Cardiac fibroblast (primary cell): ENCODE results near the gene CPM.
"Not testable (repeated sequence)": the region's sequence is repeated elsewhere in the genome, so short reads cannot be mapped to it uniquely, and the experiment has no call there.

ENCODE experiments used
- DNase-seq, 2 donors: peaks; one replicate each; pipeline versions ENCODE4 v3.0.0 to v3.0.0-alpha.2; 2010; ENCODE audit warnings: low read depth in 2 of 2
- H3K4me3 ChIP-seq, 2 donors: replicated peaks in 1 of 2; 1 replicate in 1 of 2; 2 replicates in 1 of 2; pipeline ENCODE4 v1.5.1; 2011; ENCODE audit warnings: low read depth in 2 of 2, low read length in 2 of 2, mild to moderate bottlenecking in 2 of 2, moderate library complexity in 1 of 2
- TF ChIP-seq, protein P1 (sequence below): IDR thresholded peaks from one replicate; pipeline ENCODE4 v1.5.1; 2011; ENCODE audit warnings: low read depth, mild to moderate bottlenecking, low read length, inconsistent platforms

CPM gene

DNA sequence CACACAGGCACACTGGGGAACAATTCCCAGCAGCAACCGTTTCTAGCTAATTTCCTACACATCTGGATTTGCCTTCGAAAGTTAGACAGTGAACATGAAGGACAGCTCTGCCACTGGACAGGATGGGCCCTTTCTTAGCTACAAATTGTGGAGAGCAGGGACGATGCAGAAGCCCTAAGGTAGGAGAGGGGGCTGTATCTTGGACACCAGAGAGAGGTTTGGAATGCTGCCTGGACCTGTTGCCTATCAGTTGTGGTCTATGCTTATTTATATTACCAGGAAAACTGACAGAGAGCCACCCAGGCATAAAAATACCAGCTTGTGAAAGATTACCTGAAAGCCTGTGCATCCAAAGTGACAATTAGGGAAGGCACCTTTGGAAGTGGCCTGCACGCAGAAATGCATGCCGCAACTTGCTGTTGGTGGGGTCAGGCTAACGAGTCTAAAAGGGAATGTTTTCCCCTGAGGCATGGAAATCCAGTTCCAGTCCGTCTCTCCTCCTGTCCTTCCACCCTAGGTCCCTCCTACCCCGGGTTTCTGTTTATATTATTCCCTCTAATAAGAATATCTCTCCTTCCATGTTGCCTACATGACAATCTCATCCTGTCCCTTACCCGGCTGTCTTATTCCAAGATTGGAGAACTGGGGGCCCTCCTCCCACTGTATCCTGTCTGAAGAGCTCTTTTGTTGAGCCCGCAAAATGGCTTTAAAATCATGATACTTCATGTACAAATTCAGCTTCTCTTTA is 64.8 kb downstream of the CPM start:
- TF ChIP-seq, protein P1, sequence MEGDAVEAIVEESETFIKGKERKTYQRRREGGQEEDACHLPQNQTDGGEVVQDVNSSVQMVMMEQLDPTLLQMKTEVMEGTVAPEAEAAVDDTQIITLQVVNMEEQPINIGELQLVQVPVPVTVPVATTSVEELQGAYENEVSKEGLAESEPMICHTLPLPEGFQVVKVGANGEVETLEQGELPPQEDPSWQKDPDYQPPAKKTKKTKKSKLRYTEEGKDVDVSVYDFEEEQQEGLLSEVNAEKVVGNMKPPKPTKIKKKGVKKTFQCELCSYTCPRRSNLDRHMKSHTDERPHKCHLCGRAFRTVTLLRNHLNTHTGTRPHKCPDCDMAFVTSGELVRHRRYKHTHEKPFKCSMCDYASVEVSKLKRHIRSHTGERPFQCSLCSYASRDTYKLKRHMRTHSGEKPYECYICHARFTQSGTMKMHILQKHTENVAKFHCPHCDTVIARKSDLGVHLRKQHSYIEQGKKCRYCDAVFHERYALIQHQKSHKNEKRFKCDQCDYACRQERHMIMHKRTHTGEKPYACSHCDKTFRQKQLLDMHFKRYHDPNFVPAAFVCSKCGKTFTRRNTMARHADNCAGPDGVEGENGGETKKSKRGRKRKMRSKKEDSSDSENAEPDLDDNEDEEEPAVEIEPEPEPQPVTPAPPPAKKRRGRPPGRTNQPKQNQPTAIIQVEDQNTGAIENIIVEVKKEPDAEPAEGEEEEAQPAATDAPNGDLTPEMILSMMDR: no peak
- H3K4me3 ChIP-seq: no peak overlapping the region
- DNase-seq: no peak

DNA sequence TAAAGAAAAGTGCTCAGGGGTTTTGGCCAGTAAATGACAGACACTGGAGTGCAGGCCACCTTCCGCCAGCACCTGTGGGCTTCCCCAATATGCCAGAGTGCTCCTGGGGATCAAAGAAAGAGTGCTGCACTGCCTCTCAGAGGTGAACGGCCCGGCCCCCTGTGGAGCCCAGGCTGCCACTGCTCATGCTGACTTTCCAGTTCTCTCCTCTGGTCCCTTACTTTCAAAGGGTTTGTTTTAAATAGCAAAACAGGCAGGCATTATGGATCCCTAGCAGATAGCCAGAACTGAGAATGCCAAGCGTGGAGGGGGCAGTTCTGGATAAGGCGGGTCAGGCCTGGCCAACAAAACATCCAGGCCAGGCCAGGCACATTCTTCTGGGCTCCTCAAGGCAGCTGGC is 65.4 kb downstream of the CPM start:
- no peak for DNase-seq
- TF ChIP-seq, protein P1: no peak
- no peak overlapping the region for H3K4me3 ChIP-seq

DNA sequence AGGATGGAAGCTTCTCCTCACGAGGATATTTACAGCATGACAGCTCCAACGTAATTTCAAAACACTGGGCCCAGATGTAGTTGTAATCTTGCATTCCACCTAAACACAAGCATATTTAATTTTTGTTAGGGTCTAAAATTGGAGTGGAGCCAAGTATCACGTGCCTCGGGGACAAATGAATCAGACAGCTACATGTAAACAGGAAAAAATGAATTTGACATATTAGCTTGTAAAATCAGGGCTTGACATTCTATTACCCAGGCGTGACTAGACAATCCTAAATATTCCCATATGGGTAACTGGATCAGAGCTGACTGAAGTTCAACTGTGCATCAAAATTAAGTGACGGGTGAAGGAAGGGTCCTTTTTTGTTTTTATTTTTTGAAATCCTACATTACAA is 66.0 kb downstream of the CPM start:
- no peak for DNase-seq
- TF ChIP-seq, protein P1: no peak
- H3K4me3 ChIP-seq: no peak overlapping the region

DNA sequence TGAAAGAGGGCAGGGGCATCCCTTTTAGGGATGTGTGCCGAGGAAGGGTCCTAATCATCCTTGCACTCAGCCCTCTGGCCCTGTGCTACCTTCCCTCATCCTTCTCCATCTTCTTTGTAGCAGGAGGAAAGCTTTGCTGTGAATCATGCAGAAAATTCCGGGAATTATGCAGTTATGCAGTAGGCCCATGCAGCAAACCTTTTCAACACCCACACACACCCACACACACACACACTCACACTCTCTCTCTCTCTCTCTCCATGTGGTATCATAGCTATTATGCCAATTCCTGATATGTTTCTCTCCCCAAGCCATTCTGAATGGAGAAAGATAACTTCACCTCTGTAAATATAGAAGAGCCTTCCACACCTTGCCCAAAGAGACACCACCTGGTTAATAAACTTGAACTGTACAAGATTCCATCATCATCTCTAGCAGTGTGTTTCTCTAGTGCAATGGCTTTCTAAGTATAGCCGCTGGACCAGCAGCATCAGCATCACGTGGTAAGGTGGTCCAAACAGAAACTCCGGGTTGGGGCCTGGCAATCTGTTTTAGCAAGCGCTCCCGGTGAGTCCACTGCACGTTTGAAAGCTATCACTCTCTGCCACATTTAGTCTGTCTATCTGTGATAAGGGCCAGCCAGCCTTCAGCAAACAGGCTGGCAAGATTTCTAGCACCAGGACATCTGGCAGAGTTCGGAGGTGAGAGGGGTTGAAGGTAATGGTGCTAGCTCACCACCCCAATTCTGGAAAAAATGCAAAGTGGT is 67.4 kb downstream of the CPM start:
- TF ChIP-seq, protein P1: no peak
- DNase-seq: peak in 1 of 2 donors; percentile 13
- H3K4me3 ChIP-seq: no peak overlapping the region

DNA sequence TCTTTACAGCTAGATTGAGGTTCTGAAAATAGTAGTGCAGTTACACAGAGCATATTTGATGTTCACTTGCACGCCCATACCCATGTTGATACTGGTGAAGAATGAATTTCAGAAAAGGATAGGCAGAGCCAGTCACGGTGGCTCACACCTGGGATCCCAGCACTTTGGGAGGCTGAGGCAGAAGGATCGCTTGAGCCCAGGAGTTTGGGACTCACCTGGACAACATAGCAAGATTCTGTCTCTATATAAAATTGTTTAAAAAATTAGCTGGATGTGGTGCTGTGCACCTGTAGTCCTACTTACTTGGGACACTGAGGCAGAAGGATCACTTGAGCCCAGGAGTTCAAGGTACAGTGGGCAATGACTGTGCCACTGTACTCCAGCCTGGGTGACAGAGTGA is 68.4 kb downstream of the CPM start:
- TF ChIP-seq, protein P1: no peak
- no peak for DNase-seq

DNA sequence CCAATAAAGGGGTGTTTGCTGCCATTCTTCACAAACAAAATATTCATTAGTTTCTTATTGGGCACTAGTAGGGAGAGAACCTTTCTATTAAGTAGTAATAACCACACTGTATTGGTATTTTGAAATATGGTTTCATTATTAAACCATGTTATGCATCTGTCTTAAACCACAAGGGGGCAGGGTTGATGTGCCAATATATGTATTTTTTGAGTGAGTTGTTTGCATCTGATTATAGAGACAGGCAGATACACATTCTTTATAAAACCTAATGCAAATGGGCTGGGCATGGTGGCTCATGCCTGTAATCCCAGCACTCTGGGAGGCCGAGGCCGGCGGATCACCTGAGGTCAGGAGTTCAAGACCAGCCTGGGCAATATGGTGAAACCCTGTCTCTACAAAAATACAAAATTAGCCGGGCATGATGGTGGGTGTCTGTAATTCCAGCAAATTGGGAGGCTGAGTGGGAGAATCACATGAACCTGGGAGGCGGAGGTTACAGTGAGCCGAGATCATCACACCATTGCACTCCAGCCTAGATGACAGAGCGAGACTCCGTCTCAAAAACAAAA is 69.0 kb downstream of the CPM start:
- peak; percentile 68 to 80 for DNase-seq
- H3K4me3 ChIP-seq: not testable (repeated sequence)
- TF ChIP-seq, protein P1: peak; percentile 58

More for the DNA sequence above, 68.4 kb downstream of the CPM start:
- no peak overlapping the region for H3K4me3 ChIP-seq
